Measurements from ENCODE around the gene ZNF784.

ZNF784 gene

DNA sequence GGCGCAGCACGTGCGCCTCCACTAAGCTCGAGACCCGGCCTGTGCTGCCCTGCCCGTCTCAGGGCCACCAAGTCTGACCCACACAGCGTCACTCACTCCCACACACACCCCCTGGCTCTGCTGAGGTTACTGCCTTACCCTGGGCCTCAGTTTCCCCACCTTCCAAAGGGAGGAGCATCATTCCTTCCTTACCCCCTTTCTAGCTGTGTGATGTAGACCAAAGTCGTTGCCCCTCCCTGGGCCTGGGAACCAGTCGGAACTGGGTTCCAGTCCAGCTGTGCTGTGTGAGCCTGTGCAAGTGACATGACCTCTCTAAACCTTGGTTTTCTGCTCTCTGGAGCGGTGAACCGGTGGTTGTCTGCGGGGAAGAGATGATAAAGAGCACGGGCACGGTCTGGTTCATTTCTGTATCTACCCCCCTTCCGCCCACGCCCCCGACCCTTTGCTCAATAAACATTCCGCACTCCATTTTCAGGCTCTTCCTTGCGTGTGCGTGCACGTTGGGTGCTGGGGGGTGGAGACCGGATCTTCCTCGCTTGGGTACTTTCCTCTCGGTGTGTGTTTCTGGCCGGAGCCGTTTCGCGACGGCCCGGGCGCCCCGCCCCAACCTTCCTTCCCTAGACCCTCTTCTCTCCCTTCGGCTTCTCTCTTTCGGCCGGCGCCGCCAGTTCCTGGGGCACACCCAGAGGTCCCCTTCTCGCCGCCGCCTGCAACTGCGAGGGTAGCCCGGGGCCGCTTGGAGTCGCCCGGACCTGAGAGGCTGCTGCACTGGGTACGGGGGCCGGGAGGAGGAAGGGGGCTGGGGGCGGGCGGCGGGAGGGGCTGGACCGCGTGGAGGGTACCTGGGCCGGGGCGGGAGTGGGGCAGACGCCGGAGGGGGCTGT is 18.9 kb upstream of the ZNF784 start, which contains the start of gene ZNF581:
Gene ZNF581, plus strand, starts transcription at position 647 of the 884 bp plus-strand sequence. CDS start 923 bp downstream, outside the sequence.
- peak; percentile 66 for DNase-seq (ENCODE audit: low read depth)

DNA sequence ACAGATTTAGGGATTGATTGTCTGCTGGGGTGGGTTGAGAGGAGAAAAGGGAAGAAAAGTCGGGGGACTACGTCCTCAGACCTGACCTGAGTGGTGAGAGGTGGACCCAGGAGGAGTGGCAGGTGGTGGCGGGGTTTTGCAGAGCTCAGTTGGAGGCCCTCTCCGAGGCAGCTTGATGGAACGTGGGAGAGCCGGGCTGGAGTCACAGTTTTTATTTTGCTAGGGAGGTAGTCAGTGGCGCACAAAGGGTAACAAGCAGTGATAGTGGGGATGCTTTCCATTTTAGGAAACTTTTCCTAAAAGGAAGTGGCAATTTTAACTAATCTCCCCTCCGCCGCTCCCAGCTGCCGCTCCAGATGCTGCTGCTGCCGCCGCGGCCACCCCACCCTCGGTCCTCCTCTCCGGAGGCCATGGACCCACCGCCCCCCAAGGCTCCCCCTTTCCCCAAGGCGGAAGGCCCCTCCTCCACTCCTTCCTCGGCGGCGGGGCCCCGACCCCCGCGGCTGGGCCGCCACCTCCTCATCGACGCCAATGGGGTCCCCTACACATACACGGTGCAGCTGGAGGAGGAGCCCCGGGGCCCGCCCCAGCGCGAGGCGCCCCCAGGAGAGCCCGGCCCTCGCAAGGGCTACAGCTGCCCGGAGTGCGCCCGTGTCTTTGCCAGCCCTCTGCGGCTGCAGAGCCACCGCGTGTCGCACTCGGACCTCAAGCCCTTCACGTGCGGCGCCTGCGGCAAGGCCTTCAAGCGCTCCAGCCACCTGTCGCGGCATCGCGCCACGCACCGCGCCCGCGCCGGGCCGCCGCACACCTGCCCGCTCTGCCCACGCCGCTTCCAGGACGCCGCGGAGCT is 18.0 kb upstream of the ZNF784 start:
- DNase-seq (ENCODE audit: low read depth) = no peak

DNA sequence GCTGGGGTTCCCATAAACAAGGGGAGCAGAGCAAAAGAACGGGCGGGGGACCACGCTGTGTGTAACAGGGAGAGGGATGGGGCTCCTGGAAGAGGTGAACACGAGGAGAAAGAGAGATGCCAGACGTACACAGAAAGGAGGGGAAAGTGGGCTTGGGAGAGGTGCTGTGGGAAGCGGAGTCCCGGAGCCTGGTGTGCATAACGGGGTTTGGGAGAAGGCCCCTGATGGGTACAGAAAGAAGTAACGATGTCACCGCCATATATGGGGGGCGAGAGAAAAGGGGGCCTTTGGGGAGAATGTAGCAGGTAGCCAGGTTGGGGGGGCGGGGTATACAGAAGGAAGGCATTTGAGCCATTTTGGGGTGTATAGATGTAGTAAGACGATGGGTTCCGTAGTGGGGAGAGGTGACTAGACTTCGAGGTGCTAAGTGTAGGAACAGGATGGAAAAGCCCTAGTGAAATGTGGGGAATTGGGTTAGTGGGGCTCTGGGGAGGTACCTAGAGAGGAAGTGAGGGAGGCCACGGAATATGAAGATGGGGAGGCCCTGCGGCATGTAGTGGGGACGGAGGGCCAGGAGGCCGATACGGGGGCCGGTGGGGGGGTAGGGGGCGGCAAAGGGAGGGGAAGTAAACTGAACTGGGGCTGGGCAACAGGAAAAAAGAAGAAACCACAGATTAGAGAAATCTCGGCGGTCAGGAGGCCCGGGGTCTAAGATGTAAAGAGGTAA is 17.2 kb upstream of the ZNF784 start:
- DNase-seq (ENCODE audit: low read depth) = no peak

DNA sequence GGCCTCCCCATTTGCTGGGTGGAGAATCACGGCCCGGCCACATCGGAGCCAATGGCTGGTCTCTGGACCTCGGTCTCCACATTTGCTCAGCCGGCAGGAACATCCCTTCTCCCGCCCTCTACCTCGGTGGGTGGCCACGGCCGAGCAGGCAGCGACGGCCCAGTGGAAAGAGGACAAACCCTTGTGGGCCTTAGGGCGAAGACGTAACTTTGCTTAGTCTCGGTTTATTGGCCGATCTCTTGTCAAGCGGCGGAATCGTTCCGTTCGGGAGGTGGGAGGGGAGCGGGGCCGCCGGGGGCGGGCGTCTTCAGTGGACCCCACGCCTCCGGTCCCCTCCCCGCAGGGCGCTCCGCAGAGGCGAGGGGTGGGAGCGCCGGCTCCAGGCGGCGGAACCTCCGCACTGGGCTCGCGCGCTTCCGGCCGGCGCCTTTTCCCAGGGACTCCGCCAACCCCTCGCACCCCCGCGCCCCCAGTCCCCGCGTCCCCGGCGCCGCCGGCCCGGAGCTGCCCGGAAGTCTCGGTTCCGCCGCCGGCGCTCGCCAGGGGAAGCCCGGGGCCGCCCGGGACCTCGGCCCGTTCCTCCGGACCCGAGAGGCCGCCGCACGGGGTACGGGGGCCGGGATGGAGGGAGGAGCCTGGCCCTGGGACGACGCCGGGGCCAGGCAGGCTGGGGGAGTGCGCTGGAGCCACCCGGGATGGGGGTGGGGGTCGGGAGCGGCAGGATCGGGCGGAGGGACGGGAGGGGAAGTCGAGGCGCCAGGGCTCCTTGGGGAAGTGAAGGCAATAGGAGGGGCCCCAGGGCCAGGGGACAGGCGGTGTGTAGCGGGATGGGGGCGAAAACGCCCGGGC is 16.4 kb upstream of the ZNF784 start, which contains the start of gene ZNF580:
Gene ZNF580, plus strand, starts transcription at position 426 of the 849 bp plus-strand sequence. CDS start 1,507 bp downstream, outside the sequence.
- DNase-seq (ENCODE audit: low read depth) = no peak

DNA sequence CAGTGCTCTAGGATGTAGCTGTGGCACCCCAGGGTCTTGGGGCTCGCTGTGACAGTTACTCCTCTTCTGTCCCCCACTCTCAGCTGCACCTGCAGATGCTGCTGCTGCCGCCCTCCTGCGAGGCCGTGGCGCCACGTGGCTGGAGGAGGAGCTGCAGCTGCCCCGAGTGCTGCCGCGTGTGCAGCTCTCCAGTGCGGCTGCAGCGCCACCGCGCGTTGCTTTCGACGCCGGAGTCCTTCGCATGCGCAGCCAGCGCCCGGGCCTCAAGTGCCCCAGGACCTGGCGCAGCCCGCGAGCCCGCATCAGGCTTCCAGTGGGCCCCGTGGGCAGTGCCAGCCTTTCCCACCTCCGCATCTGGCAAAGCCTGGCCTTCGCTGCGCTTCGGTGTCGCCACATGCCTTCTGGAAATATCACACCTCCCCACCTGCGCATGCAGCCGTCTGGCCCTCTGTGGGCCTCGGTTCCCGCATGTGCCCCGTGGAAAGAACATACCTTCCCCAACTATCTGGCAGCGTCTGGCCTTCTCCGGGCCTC is 15.7 kb upstream of the ZNF784 start:
- peak; percentile 65 for DNase-seq (ENCODE audit: low read depth)

DNA sequence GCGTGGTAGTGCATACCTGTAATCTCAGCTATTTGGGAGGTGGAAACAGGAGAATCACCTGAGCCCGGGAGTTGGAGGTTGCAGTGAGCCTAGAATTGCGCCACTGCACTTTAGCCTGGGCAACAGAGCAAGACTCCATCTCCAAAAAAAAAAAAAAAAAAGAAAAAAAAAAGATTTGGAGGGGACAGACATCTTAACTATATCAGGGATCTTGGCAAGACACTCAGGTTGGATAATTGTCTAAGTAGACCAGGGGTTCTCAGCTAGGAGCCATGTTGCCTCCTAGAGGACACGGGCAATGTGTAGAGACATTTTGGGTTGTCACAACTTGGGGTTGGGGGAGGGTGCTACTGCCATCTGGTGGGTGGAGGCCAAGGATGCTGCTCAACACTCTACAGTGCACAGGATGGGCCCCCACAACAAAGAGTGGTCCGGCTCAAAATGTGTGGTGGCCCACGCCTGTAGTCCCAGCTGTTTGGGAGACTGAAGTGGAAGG is 14.5 kb upstream of the ZNF784 start:
- no peak for DNase-seq (ENCODE audit: low read depth)

DNA sequence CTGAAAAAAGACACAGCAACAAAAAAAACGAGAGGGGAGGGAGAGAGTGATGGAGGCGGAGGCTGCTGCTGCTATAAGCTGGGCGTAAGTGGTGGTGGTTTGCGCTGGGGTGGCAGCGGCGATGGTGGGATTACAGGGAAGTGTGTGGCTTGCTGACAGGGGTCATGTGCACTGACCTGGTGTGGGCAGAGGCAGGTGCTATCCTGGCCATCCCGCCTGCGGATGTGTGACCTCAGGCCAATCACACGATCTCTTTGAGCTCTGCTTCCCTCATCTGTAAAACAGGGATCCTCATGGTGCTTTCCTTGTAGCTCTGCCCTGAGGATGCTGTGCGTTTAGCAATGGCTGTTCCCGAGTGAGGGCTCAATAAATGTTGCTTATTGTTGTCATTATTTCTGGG is 13.2 kb upstream of the ZNF784 start:
- DNase-seq (ENCODE audit: low read depth) = no peak

DNA sequence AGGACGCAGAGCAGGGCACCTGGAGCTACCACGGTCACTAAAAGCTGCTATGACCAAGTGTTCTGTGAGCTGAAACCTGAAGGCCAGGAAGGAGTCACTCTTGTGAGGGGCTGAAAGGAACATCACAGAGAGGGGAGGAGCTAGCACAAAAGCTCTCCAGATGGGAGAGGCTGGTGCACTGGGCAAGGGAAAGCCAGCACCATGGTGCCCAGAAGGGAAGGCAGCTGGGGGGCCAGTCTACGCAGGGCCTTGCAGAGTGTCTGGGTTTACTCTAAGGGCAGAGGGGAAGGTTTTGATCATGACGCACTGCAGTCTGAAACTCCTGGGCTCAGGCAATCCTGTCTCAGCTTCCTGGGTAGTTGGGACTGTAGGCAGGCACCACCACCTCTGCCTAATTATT is 12.4 kb upstream of the ZNF784 start:
- no peak for DNase-seq (ENCODE audit: low read depth)

DNA sequence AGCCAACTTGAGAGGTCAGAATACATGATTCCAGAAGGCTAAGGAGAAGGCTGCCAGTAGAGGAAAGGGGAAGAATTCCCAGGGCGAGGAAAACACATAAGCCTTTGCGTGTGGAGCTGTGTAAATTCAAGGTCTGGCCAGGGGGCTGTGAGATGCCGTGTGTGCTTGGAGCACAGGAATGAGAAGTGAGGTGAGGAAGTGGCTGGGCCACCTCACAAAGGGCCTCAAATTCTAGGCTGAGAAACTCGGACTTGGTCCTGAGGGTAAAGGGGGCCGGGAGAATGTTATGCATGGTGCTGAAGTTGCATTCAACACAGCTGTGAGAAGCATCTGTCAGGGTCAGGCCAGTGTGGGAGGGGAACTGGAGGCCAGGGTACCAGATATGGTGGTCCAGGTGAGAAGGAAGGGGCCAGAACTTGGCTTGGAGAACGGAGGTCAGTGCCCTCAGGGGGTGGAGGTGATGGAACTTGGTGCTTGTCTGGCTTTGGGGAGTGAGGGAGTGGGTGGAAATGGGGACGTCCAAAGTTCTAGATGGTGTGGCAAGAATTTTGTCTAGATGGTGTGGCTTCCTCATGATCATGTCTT is 11.6 kb upstream of the ZNF784 start:
- no peak for DNase-seq (ENCODE audit: low read depth)

DNA sequence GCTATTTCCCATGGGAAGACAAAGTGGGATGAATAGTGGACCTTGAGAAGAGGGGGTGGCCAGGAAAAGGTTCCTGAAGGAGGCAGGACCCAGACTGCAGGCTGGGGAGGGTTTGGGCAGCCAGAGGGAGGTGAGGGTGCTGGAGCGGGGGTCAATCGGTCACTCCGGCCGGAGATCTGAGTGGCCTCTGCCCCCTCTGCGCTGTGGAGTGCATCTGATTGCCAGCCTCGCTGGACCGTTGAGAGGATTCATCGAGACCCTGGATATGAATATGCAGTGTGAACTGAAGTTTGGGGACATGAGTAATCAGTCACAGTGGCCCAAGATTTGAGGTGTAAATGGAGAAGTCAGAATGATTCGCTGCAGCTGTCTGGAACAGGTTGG is 11.0 kb upstream of the ZNF784 start:
- no peak for DNase-seq (ENCODE audit: low read depth)

DNA sequence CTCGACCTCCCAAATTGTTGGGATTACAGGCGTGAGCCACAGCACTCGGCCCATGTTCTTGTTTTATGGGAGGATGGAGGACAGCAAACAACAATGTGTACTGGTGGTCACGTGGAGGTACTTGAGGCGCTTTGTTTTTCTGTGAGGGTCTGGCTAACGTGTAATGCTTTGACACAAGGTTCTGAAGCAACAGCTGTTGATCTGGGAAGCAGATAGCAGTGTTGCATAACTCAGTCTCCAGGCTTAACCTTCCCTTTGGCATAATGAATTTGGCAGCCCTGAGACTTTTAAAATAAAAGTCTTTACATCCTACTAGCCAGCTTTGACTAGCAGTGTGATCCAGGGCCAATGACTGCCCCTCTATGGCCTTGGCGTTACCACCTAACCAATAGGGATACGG is 9.5 kb upstream of the ZNF784 start:
- DNase-seq (ENCODE audit: low read depth) = no peak

DNA sequence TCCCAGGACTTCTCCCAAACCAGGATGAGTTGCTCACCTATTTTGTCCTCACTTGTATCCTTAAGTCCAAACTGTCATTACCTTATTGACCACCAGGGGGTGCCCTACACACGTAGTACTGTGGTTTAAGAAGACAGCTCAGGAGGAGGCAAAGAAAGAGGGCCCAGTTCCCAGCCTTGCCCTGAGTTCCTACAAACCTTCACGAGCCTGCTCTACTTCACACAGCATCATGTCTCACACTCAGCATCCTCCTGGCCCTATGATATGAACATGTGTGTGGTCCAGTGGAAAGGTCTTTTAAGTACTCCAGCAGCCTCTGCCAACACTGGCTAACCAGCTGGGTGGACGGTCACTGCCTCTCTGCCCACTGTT is 8.1 kb upstream of the ZNF784 start:
- peak; percentile 88 for DNase-seq (ENCODE audit: low read depth)

DNA sequence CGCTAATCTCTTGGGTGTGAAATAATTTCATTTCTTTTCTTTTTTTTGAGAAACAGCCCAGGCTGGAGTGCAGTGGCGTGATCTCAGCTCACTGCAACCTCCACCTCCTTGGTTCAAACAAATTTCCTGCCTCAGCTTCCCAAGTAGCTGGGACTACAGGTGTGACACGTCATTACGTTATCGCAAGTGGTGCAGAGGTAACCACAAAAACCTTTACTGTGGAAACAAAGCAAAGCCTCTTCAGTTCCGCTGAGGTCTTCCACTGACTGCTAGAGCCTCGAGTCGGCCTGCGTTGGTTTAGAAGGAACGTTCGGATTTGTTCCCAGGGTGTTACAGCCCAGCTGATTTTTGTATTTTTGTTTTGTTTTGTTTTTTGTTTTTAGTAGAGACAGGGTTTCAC is 2.0 kb upstream of the ZNF784 start:
- DNase-seq (ENCODE audit: low read depth) = peak; percentile 67

DNA sequence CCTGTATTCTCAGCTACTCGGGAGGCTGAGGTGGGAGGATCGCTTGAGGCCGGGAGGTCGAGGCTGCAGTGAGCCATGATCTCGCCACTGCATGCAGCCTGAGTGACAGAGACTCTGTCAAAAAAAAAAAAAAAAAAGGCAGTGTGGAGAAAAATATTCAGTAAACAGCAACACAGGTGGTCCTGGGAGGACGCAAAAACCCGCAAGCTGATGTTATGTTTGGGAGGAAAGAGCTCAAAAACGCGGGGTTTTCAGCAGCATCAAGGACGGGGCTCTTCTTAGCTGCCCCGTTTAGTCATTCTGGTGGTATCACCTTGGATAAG is 599 bp upstream of the ZNF784 start:
- no peak for DNase-seq (ENCODE audit: low read depth)

DNA sequence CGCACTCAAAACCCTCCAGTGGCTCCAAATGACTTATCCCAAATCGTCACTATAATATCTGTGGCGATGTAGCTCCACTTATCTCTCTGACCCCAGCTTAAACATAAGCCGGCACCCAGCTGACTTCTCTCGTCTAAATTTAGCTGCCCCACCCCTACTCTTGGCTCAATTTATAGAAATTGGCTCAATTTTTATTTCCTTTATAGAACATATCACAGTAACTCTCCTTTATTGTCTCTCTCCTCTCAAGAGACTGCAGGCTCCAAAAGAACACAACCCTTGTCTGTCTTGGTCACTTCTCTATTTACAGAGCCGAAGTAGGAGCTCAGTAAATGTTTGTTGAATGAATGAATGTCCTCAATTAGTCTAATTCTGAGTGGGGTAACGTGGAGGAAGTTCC is 805 bp downstream of the ZNF784 start:
- DNase-seq (ENCODE audit: low read depth) = no peak

DNA sequence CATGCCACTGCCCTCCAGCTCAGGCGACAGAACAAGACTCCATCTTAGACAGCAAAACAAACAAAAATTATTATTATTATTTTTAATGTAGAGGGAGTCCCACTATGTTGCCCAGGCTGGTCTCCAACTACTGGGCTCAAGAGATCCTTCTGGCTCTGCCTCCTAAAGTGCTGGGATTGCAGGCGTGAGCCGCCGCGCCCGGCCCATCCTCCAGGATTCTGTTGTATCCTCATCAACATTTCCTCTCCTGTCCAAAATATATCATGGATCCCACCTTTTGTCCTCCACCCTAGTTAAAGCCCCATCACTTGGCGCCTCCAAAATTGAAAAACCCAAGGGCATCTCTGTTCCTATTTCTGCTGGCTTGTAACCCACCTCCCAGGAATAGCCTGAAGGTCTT is 1.2 kb downstream of the ZNF784 start:
- DNase-seq (ENCODE audit: low read depth) = no peak

DNA sequence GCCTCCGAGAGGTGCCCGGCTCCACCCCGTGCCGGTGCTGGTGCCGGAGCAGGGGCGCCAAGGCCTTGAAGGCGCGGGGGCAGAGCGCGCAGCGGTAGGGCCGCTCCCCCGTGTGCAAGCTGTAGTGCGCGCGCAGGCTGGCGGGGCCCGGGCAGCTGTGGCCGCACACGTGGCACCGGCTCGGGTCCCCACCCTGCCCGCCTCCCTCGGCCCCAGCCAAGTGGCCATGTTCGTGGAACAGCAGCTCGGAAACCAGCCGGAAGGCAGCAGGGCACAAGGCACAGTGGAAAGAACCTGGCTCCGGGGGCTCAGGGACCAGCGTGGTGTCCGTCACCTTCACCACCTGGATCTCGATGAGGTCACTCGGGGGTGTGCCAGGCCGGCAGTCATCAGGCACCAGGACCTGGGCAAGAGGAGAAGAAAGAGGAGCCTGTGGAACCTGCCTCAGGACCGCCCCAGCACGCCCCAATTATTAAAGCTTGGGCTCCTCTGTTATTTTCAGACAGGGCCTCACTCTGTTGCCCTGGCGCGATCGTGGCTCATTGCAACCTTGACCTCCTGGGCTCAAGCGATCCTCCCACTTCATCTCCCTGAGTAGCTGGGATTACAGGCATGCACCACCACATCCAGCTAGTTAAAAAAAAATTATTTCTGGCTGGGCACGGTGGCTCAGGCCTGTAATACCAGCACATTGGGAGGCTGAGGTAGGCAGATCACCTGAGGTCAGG is 2.0 kb downstream of the ZNF784 start:
- DNase-seq (ENCODE audit: low read depth) = no peak

DNA sequence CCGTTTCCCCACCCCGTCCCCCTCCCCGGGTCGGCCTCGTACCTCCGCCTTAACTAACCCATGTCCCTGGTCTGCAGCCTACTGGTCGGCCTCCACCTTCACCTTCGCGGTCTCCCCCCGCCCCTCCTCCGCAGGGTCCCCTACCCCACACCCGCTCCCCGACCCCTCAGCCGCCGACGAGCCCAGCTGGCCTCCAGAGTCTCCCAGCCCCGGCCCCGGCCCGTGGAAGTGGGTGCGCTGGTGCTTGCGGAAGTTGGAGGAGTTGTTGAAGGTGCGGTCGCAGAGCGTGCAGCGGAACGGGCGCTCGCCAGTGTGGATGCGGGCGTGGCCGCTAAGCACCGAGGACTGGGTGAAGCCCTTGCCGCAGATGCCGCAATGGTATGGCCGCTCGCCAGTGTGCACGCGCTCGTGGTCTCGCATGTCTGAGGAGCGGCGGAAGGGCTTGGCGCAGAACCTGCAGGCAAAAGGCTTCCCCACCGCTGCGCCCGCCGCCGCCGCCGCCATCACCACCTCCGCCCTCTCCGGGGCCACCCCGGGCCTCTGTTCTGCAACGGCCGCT is 2.6 kb downstream of the ZNF784 start:
- DNase-seq (ENCODE audit: low read depth) = no peak

DNA sequence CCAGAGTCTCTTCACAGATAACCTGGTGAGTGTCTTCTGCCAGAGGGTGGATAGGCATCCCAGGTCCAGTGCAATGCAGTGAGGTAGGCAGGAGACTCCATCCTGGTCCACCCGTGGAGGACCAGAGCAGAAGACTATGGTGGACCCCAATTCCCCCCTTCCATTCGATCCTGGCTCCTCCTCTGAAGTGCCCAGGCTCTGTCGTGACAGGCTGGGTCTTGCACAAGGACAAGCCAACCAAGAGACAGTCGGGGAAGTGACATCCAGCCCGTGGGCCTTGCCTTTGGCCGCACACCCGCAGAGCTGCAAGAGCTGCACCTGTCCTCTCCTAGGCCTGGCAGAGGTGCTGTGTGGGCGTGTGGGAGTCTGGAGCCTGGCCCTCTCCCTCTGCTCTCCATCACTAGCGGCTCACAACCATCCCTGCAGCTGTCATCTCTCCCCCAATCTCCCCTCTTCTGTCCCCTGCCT is 3.1 kb downstream of the ZNF784 start:
- no peak for DNase-seq (ENCODE audit: low read depth)
